ENCODE measurements around the gene CATSPERB. TPM values are rescaled to one million over a fixed set of nuclear protein-coding genes. Genes with fewer than 3 reads are reported as not detected.
"Not testable (repeated sequence)": the region's sequence is repeated elsewhere in the genome, so short reads cannot be mapped to it uniquely, and the experiment has no call there.

CATSPERB gene
- total and polyA plus RNA-seq, 2 of the 8 experiments (the other 6 are each of a cell fraction or from before 2014, with no cell fraction given): 0.11 to 0.30 TPM

DNA sequence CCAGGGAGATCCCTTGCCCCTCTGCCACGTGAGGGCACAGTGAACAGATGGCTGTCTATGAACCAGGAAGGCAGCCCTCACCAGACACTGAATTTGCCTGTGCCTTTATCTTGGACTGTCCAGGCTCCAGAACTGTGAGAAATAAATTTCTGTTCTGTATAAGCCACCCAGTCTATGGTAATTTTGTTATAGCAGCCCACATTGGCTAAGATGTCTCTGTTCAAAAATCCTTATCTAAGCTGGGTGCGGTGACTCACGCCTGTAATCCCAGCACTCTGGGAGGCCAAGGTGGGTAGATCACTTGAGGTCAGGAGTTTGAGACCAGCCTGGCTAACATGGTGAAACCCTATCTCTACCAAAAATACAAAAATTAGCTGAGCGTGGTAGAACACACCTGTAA lies 44.5 kb downstream of the CATSPERB start:
- CTCF ChIA-PET (ENCODE audit: partially characterized antibody); H2AK5ac ChIP-seq (ENCODE audit: low read depth, low read length); H3K4me2 ChIP-seq (ENCODE audit: insufficient read depth in 1 of 2, low read depth in 2 of 2, low read length in 2 of 2); POLR2A ChIA-PET (ENCODE audit: partially characterized antibody); H2BK20ac ChIP-seq (ENCODE audit: low read length); H3K9me3 ChIP-seq (ENCODE audit: insufficient read depth in 2 of 2, low read depth in 1 of 2, low read length in 1 of 2); DNase-seq (ENCODE audit: low read depth in 1 of 2, low spot score in 2 of 2); H4K20me1 ChIP-seq (replicated peaks in 1 of 2; ENCODE audit: control insufficient read depth in 1 of 2, insufficient read depth in 2 of 2, low read length in 2 of 2); H2BK15ac ChIP-seq (ENCODE audit: low read length); H3K14ac ChIP-seq (ENCODE audit: insufficient read length); H4K8ac ChIP-seq (ENCODE audit: extremely low read depth, insufficient read depth, low read length); H2BK12ac ChIP-seq (ENCODE audit: low read depth, low read length); H3K27me3 ChIP-seq (replicated peaks in 1 of 4; ENCODE audit: control insufficient read depth in 3 of 4, extremely low read depth in 1 of 4, insufficient read depth in 3 of 4, low read length in 3 of 4); H2BK5ac ChIP-seq (ENCODE audit: low read depth, low read length); H3K27ac ChIP-seq (ENCODE audit: low read depth, low read length); H3K23me2 ChIP-seq (ENCODE audit: low read depth, low read length); H3K4me1 ChIP-seq (replicated peaks in 1 of 4; ENCODE audit: control insufficient read depth in 3 of 4, insufficient read depth in 4 of 4, low read length in 3 of 4); FAIRE-seq; H3K18ac ChIP-seq (ENCODE audit: extremely low read depth, low read length); H3K23ac ChIP-seq (ENCODE audit: insufficient read length); H4K91ac ChIP-seq (replicated peaks; ENCODE audit: insufficient read length, low read length); H2BK120ac ChIP-seq (replicated peaks; ENCODE audit: low read depth, low read length); H3K79me1 ChIP-seq (ENCODE audit: low read depth, low read length); H3K36me3 ChIP-seq (ENCODE audit: control insufficient read depth in 2 of 4, insufficient read depth in 4 of 4, low read length in 3 of 4); H3K4me3 ChIP-seq (ENCODE audit: extremely low read depth in 1 of 4, insufficient read depth in 2 of 4, low read depth in 3 of 4, low read length in 4 of 4); H3K9ac ChIP-seq (replicated peaks in 1 of 4; ENCODE audit: extremely low read depth in 1 of 4, low read depth in 3 of 4, low read length in 3 of 4); H2AFZ ChIP-seq (ENCODE audit: low read length); H3K4ac ChIP-seq (replicated peaks; ENCODE audit: insufficient read length, low read depth, low read length); H3K79me2 ChIP-seq (ENCODE audit: control insufficient read depth in 1 of 2, insufficient read depth in 2 of 2, low read length in 2 of 2); H3K56ac ChIP-seq (replicated peaks; ENCODE audit: insufficient read length, low read depth, low read length); H4K5ac ChIP-seq (ENCODE audit: insufficient read length, low read depth, low read length): not testable (repeated sequence)
- 82% methylated on average over 4 of the region's 4 CpGs; no CpG with 5 or more reads in 1 of the 2 experiments for WGBS, 2 experiments (ENCODE audit: extremely low coverage in 1 of 2, insufficient coverage in 1 of 2, insufficient read length in 1 of 2, insufficient replicate concordance in 2 of 2, low coverage in 1 of 2, low lambda C conversion rate in 2 of 2, missing lambda C conversion rate in 1 of 2)

All from H1 (cell line).